ENCODE measurements around the gene MYH7B. TPM values are rescaled to one million over a fixed set of nuclear protein-coding genes. Genes with fewer than 3 reads are reported as not detected.
A peak's percentile ranks its signal among the peaks of the same experiment; 100 is the strongest.

MYH7B gene
- total and polyA plus RNA-seq, 2 donors (not counting 1 experiment from before 2014, with no cell fraction given) = 0.03 to 0.33 TPM

DNA sequence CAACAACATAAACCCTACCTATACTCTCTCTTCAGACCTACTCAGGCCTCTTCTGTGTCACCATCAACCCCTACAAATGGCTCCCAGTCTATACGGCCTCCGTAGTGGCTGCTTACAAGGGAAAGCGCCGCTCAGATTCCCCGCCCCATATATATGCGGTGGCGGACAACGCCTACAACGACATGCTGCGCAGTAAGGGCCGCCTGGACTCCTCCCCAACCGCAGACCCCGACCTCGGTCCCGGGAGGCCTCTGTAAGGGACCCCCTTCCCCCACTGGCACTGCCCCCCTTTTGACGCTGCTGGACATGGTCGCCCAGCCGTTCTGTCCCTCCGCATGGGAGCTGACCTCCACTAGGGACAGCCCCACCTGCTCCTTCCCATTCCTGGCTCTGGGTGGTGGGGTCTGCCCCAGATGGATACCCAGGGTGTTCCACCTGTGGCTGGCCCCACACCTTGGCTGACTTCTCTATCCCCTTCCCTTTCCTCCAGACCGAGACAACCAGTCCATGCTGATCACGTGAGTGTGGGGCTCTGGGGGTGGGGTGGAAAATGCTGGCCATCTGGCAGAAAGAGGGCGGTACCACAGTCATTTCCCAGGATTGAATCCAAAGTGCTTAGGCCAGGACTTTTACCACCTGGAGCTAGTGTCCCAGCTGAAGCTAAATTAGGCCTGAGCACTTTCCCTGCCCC, 25.0 kb downstream of the MYH7B start:
- no peak overlapping the region for H3K9ac ChIP-seq (ENCODE audit: insufficient read depth, low read length)
- no peaks in the 10 kb centered on the region for H4K20me1 ChIP-seq (ENCODE audit: control insufficient read depth, extremely low read depth, insufficient read depth, low read length)
- H3K79me2 ChIP-seq (ENCODE audit: control insufficient read depth, insufficient read depth, low read length) = no peaks in the 10 kb centered on the region
- DNase-seq (ENCODE audit: low read depth in 2 of 2) = peak in 1 of 2 donors; percentile 33
- H3K4me1 ChIP-seq (ENCODE audit: control insufficient read depth, extremely low read depth, insufficient read depth, low read length) = no peaks in the 10 kb centered on the region
- no peak overlapping the region for H3K4me2 ChIP-seq (ENCODE audit: extremely low read depth, insufficient read depth, low read length)
- no peaks in the 10 kb centered on the region for H3K9me3 ChIP-seq (ENCODE audit: control insufficient read depth, insufficient read depth, low read depth, low read length)
- H3K27ac ChIP-seq (ENCODE audit: insufficient read depth, low read length) = no peak overlapping the region
- H3K4me3 ChIP-seq (replicated peaks in 1 of 4; ENCODE audit: control extremely low read depth in 1 of 4, insufficient read depth in 1 of 4, low read depth in 3 of 4, low read length in 4 of 4) = no peak overlapping the region
- H3K36me3 ChIP-seq (ENCODE audit: control insufficient read depth, insufficient read depth, low read length) = no peaks in the 10 kb centered on the region
- no peak overlapping the region for H2AFZ ChIP-seq (ENCODE audit: low read length)
- TF ChIP-seq, protein P1, sequence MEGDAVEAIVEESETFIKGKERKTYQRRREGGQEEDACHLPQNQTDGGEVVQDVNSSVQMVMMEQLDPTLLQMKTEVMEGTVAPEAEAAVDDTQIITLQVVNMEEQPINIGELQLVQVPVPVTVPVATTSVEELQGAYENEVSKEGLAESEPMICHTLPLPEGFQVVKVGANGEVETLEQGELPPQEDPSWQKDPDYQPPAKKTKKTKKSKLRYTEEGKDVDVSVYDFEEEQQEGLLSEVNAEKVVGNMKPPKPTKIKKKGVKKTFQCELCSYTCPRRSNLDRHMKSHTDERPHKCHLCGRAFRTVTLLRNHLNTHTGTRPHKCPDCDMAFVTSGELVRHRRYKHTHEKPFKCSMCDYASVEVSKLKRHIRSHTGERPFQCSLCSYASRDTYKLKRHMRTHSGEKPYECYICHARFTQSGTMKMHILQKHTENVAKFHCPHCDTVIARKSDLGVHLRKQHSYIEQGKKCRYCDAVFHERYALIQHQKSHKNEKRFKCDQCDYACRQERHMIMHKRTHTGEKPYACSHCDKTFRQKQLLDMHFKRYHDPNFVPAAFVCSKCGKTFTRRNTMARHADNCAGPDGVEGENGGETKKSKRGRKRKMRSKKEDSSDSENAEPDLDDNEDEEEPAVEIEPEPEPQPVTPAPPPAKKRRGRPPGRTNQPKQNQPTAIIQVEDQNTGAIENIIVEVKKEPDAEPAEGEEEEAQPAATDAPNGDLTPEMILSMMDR (conservative IDR thresholded peaks at IDR 0.05 in 1 of 2, IDR thresholded peaks at IDR 0.05 in 1 of 2; ENCODE audit: low read depth in 1 of 2, low read length in 2 of 2) = no peak
- TF ChIP-seq EZH2 (IDR thresholded peaks at IDR 0.05; ENCODE audit: low read length, missing control alignments) = no peak
- no peaks in the 10 kb centered on the region for H3K27me3 ChIP-seq (ENCODE audit: control insufficient read depth, insufficient read depth, low read length)

DNA sequence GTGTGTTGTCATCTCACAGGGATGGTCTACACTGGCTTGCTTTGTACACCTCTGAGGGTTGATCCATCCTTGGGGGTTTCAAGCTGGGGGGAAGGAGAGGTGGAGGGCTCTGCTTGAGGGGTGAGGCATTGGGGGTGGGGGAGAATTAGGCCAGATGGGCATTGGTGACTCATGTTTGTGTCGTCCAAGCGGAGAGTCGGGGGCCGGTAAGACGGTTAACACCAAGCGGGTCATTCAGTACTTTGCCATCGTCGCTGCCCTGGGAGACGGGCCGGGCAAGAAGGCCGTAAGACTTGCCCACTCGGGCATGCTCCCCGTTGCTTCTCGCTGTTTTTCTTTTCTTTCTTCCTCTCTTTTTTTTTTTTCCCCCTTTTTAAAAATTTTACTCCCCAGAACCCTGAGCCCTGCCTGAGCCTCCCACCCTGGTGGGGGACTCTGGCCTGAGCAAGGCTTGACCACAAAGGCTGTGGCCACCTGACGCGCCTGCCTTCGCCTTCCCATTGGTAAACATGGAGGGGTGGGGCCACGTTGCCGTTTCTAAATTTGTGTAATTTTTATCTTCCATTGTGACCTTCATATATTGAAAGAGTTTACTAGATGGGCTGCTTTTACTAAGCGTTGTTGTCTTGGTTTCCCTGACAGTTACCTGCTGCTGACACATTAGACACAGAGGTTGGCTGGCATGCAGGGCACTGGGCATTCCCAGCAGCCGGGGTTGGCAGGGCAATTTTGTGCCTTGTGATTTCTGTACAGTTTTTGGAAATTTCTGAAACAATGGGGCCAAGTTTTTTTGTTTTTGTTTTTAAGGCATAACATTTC, 26.8 kb downstream of the MYH7B start:
- Histone ChIP-seq H3K27ac (ENCODE audit: insufficient read depth, low read length) (no peak overlapping the region), H3K4me1 (ENCODE audit: control insufficient read depth, extremely low read depth, insufficient read depth, low read length) (no peaks in the 10 kb centered on the region), H3K4me3 (replicated peaks in 1 of 4; ENCODE audit: control extremely low read depth in 1 of 4, insufficient read depth in 1 of 4, low read depth in 3 of 4, low read length in 4 of 4) (no peak overlapping the region), H3K4me2 (ENCODE audit: extremely low read depth, insufficient read depth, low read length) (no peak overlapping the region), H3K79me2 (ENCODE audit: control insufficient read depth, insufficient read depth, low read length) (no peaks in the 10 kb centered on the region), H2AFZ (ENCODE audit: low read length) (no peak overlapping the region), H4K20me1 (ENCODE audit: control insufficient read depth, extremely low read depth, insufficient read depth, low read length) (no peaks in the 10 kb centered on the region), H3K9me3 (ENCODE audit: control insufficient read depth, insufficient read depth, low read depth, low read length) (no peaks in the 10 kb centered on the region), H3K27me3 (ENCODE audit: control insufficient read depth, insufficient read depth, low read length) (no peaks in the 10 kb centered on the region), H3K9ac (ENCODE audit: insufficient read depth, low read length) (no peak overlapping the region), H3K36me3 (ENCODE audit: control insufficient read depth, insufficient read depth, low read length) (no peaks in the 10 kb centered on the region)
- no peak for DNase-seq (ENCODE audit: low read depth in 2 of 2)
- TF ChIP-seq EZH2 (IDR thresholded peaks at IDR 0.05; ENCODE audit: low read length, missing control alignments) = no peak
- TF ChIP-seq, protein P1 (conservative IDR thresholded peaks at IDR 0.05 in 1 of 2, IDR thresholded peaks at IDR 0.05 in 1 of 2; ENCODE audit: low read depth in 1 of 2, low read length in 2 of 2) = no peak

DNA sequence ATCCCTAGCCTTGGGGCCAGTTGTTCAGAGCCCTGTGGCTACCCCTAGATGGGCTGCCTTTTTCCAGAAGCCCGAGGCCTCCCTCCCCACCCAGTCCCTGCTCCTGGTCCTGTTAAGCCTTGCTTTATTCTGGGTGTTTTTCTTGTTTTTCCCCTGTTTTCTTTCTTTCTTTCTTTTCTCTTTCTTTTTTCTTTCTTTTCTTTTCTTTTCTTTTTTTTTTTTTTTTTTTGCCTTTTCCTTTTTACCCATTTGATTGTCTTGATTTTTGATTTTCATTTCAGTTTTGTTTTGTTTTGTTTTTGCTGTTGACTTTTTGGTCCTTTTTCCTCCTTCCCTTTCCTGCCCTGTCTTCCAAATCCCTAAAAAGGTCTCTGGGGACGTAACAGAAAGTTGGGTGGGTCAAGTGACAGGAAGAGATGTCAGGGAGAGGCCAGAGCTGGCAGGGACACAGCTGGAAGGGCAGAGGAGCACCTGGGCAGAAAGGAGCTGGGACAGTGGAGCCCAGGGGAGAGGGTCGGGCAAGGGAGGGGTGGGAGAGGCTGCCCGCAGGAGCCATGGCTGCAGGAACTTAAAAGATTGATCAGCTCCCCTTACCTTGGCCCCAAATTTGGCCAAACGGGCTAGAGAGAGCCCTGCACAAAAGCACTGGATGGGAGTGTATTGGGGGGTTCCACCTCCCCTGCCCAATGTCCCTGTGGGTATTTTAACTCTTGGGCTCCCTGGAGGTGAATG, 27.6 kb downstream of the MYH7B start:
- TF ChIP-seq, protein P1 (conservative IDR thresholded peaks at IDR 0.05 in 1 of 2, IDR thresholded peaks at IDR 0.05 in 1 of 2; ENCODE audit: low read depth in 1 of 2, low read length in 2 of 2) = no peak
- no peak for TF ChIP-seq EZH2 (IDR thresholded peaks at IDR 0.05; ENCODE audit: low read length, missing control alignments)
- H3K36me3 ChIP-seq (ENCODE audit: control insufficient read depth, insufficient read depth, low read length) = no peaks in the 10 kb centered on the region
- no peak overlapping the region for H3K27ac ChIP-seq (ENCODE audit: insufficient read depth, low read length)
- no peak overlapping the region for H3K4me2 ChIP-seq (ENCODE audit: extremely low read depth, insufficient read depth, low read length)
- no peak overlapping the region for H3K9ac ChIP-seq (ENCODE audit: insufficient read depth, low read length)
- no peak overlapping the region for H2AFZ ChIP-seq (ENCODE audit: low read length)
- no peaks in the 10 kb centered on the region for H3K27me3 ChIP-seq (ENCODE audit: control insufficient read depth, insufficient read depth, low read length)
- no peaks in the 10 kb centered on the region for H3K79me2 ChIP-seq (ENCODE audit: control insufficient read depth, insufficient read depth, low read length)
- H3K4me3 ChIP-seq (replicated peaks in 1 of 4; ENCODE audit: control extremely low read depth in 1 of 4, insufficient read depth in 1 of 4, low read depth in 3 of 4, low read length in 4 of 4) = no peak overlapping the region
- no peaks in the 10 kb centered on the region for H3K4me1 ChIP-seq (ENCODE audit: control insufficient read depth, extremely low read depth, insufficient read depth, low read length)
- H4K20me1 ChIP-seq (ENCODE audit: control insufficient read depth, extremely low read depth, insufficient read depth, low read length) = no peaks in the 10 kb centered on the region
- no peak for DNase-seq (ENCODE audit: low read depth in 2 of 2)
- H3K9me3 ChIP-seq (ENCODE audit: control insufficient read depth, insufficient read depth, low read depth, low read length) = no peaks in the 10 kb centered on the region
